GM12878 (cell line): ENCODE measurements around the gene TMEM127. TPM values are rescaled to one million over a fixed set of nuclear protein-coding genes. Genes with fewer than 3 reads are reported as not detected.
A peak's percentile ranks its signal among the peaks of the same experiment; 100 is the strongest.

ENCODE experiments used
- ATAC-seq: fragments of 200-7000 bp; cut with Tn5 transposase; 3 replicates; pipeline ENCODE4 v1.9.1; 2020; ENCODE audit warnings: mild to moderate bottlenecking, moderate library complexity
- BruUV-seq: library from RNA; stranded (reverse); fragments of 400-500 nt; replicated peaks from 2 replicates; lab custom pipeline; 2021; lab: Mats Ljungman, UMichigan
- CTCF ChIA-PET: fragments of 300-600 bp; sonication (Branson Sonifier 250); formaldehyde crosslinking; extraction: SDS; loops from one replicate; lab custom pipeline; 2021; ENCODE audit warnings: inconsistent platforms; lab: Yijun Ruan, JAX
- POLR2A ChIA-PET: fragments of 350-600 bp; formaldehyde crosslinking; extraction: SDS; loops from one replicate; lab custom pipeline; 2021; ENCODE audit warnings: inconsistent platforms; lab: Charles Lee
- RAD21 ChIA-PET: fragments of 300-600 bp; sonication (Branson Sonifier 250); formaldehyde crosslinking; loops from one replicate; lab custom pipeline; 2023; ENCODE audit warnings: antibody characterized with exemption; ENCODE audit not compliant: unreplicated experiment; lab: Charles Lee
- SMC1A ChIA-PET: fragments of 300-600 bp; sonication (Branson Sonifier 250); formaldehyde crosslinking; loops from one replicate; lab custom pipeline; 2023; ENCODE audit not compliant: unreplicated experiment, uncharacterized antibody; lab: Charles Lee
- DNase-seq: peaks from one replicate; pipeline ENCODE4 v3.0.0-alpha.2; 2011; ENCODE audit warnings: low read depth, low spot score
- FAIRE-seq: peaks from 3 replicates; lab custom pipeline; 2011; peaks lifted over from hg19 to GRCh38; lab: Jason Lieb, UNC
- H2AFZ ChIP-seq: 2 replicates; pipeline ENCODE4 v1.6.0; 2011; ENCODE audit warnings: low read depth, low read length, control low read depth; ENCODE audit not compliant: control insufficient read depth
- H3K27ac ChIP-seq: 2 replicates; pipeline ENCODE4 v1.5.1; 2011; ENCODE audit warnings: control low read depth; ENCODE audit not compliant: control insufficient read depth, insufficient read depth
- H3K27me3 ChIP-seq, 2 experiments: replicated peaks in 1 of 2; 2 replicates each; pipeline versions ENCODE4 v1.6.0 to v1.6.1; 2011; ENCODE audit warnings: low read length in 1 of 2; ENCODE audit not compliant: control insufficient read depth in 2 of 2, insufficient read depth in 2 of 2
- H3K36me3 ChIP-seq, 2 experiments: 2 replicates each; pipeline ENCODE4 v1.5.1; 2011; ENCODE audit warnings: low read length in 1 of 2; ENCODE audit not compliant: control insufficient read depth in 2 of 2, insufficient read depth in 2 of 2
- H3K4me1 ChIP-seq: 2 replicates; pipeline ENCODE4 v1.6.1; 2011; ENCODE audit warnings: mild to moderate bottlenecking, low read length, moderate library complexity, mixed read lengths; ENCODE audit not compliant: control insufficient read depth, insufficient read depth
- H3K4me2 ChIP-seq: 2 replicates; pipeline ENCODE4 v1.6.0; 2011; ENCODE audit warnings: control low read depth; ENCODE audit not compliant: control insufficient read depth, insufficient read depth
- H3K4me3 ChIP-seq: fragments of 200-600 bp; sonication (generic); 2 replicates; pipeline ENCODE4 v1.5.1; 2016
- H3K79me2 ChIP-seq: 2 replicates; pipeline ENCODE4 v1.6.0; 2011; ENCODE audit warnings: low read length; ENCODE audit not compliant: control insufficient read depth, insufficient read depth
- H3K9ac ChIP-seq: 2 replicates; pipeline ENCODE4 v1.8.0; 2011; ENCODE audit warnings: low read length, control low read depth, mixed read lengths; ENCODE audit not compliant: control insufficient read depth, insufficient read depth
- H3K9me3 ChIP-seq: replicated peaks from 3 replicates; pipeline ENCODE4 v1.5.1; 2011; ENCODE audit warnings: mild to moderate bottlenecking, low read length; ENCODE audit not compliant: control insufficient read depth, insufficient read depth
- H4K20me1 ChIP-seq: 2 replicates; pipeline ENCODE4 v1.6.0; 2011; ENCODE audit not compliant: control insufficient read depth, insufficient read depth
- BHLHE40 ChIP-seq, 2 experiments: fragments of 450-650 bp in 1 of 2; IDR thresholded peaks; 2 replicates each; pipeline ENCODE4 v1.6.1; 2011 to 2017; ENCODE audit warnings: low read depth in 2 of 2, borderline replicate concordance in 1 of 2, improper control_type of control experiment in 1 of 2, low read length in 1 of 2, mild to moderate bottlenecking in 1 of 2
- CBX3 ChIP-seq: fragments of 200-600 bp; sonication (generic); IDR thresholded peaks from 2 replicates; pipeline ENCODE4 v1.6.1; 2016; ENCODE audit warnings: low read depth, borderline replicate concordance
- CREM ChIP-seq: IDR thresholded peaks from 2 replicates; pipeline ENCODE4 v1.6.1; 2014; ENCODE audit warnings: antibody characterized with exemption, low read depth
- EP300 ChIP-seq, 2 experiments: fragments of 150-350 bp in 1 of 2; IDR thresholded peaks; 2 replicates each; pipeline ENCODE4 v1.6.1; 2011 to 2012; ENCODE audit warnings: low read depth in 2 of 2, low read length in 2 of 2, borderline replicate concordance in 1 of 2, improper control_type of control experiment in 1 of 2, inconsistent platforms in 1 of 2; ENCODE audit not compliant: control insufficient read depth in 1 of 2
- LARP7 ChIP-seq: fragments of 450-650 bp; IDR thresholded peaks from 2 replicates; pipeline ENCODE4 v1.6.1; 2017; ENCODE audit warnings: mild to moderate bottlenecking
- MEF2A ChIP-seq: IDR thresholded peaks from 2 replicates; pipeline ENCODE4 v1.6.1; 2011; ENCODE audit warnings: low read depth, mild to moderate bottlenecking, low read length, moderate library complexity; ENCODE audit not compliant: insufficient read depth
- NFXL1 ChIP-seq: fragments of 450-650 bp; IDR thresholded peaks from 2 replicates; pipeline ENCODE4 v1.6.1; 2017; ENCODE audit warnings: antibody characterized with exemption, mild to moderate bottlenecking, borderline replicate concordance
- SIN3A ChIP-seq: IDR thresholded peaks from 2 replicates; pipeline ENCODE4 v1.6.1; 2012; ENCODE audit warnings: low read depth, low read length, improper control_type of control experiment
- SMARCA5 ChIP-seq: fragments of 450-650 bp; IDR thresholded peaks from 2 replicates; pipeline ENCODE4 v1.6.1; 2017; ENCODE audit warnings: mild to moderate bottlenecking
- TAF1 ChIP-seq: IDR thresholded peaks from 2 replicates; pipeline ENCODE4 v1.6.1; 2011; ENCODE audit warnings: mild to moderate bottlenecking, low read depth, low read length, borderline replicate concordance
- ZNF207 ChIP-seq: fragments of 450-650 bp; IDR thresholded peaks from 2 replicates; pipeline ENCODE4 v1.6.1; 2014; ENCODE audit warnings: antibody characterized with exemption, mild to moderate bottlenecking, borderline replicate concordance
- ZNF24 ChIP-seq: fragments of 450-650 bp; IDR thresholded peaks from 2 replicates; pipeline ENCODE4 v1.6.1; 2017; ENCODE audit warnings: antibody characterized with exemption, mild to moderate bottlenecking
- ZSCAN29 ChIP-seq: fragments of 450-650 bp; IDR thresholded peaks from 2 replicates; pipeline ENCODE4 v1.6.1; 2017; ENCODE audit warnings: mild to moderate bottlenecking, moderate library complexity
- WGBS: methylation state at CpG from one replicate; pipeline ENCODE4 v1.1.6; 2016; ENCODE audit warnings: low lambda C conversion rate; ENCODE audit not compliant: insufficient replicate concordance, insufficient coverage; ENCODE audit errors: missing lambda C conversion rate; 5-methylcytosine and 5-hydroxymethylcytosine counted together
- in situ Hi-C: fragments of 300-500 bp; cut with MboI; formaldehyde crosslinking; loops from 9 replicates; pipeline ENCODE4 v1.14.3; 2018; ENCODE audit warnings: mixed read lengths
- intact Hi-C: fragments of 100-400 bp; cut with micrococcal nuclease; formaldehyde crosslinking; loops from one replicate; pipeline ENCODE4 v1.14.2; 2022; ENCODE audit not compliant: unreplicated experiment
- polyA plus RNA-seq, 11 experiments: library from polyadenylated mRNA; depleted of rRNA in 4 of 11; unstranded in 6 of 11; stranded (reverse) in 5 of 11; fragments of >200 nt; fragmentation: Nextera tagmentation in 4 of 11; fragmentation: Illumina TruSeq in 1 of 11; extraction: Ambion mirVana in 4 of 11; extraction: Trizol in 1 of 11; gene quantifications; 1 replicate in 1 of 11; 2 replicates in 10 of 11; pipeline versions ENCODE4 v1.2.1 to v1.2.3, GENCODE V29; 2011 to 2016; ENCODE audit warnings: inconsistent platforms in 2 of 11, missing spikeins in 2 of 11, low read depth in 1 of 11
- total RNA-seq, 4 experiments: library from RNA; depleted of rRNA in 3 of 4; stranded (reverse); fragments of >200 nt in 3 of 4; fragmentation: Illumina TruSeq in 1 of 4; extraction: Trizol in 1 of 4; gene quantifications; 2 replicates each; pipeline versions ENCODE4 v1.2.1 to v1.2.3, GENCODE V29; 2013 to 2021
- TF ChIP-seq, protein P1 (sequence below): IDR thresholded peaks from 2 replicates; pipeline ENCODE4 v1.6.1; 2011; ENCODE audit warnings: borderline replicate concordance, low read depth, mild to moderate bottlenecking, moderate library complexity, low read length; ENCODE audit not compliant: insufficient read depth, poor library complexity, severe bottlenecking

The TMEM127 gene
- total and polyA plus RNA-seq, 10 of the 15 experiments (the other 5 are each of a cell fraction or from before 2014, with no cell fraction given), result 2.6 to 27.2 (median 17.7) TPM

DNA sequence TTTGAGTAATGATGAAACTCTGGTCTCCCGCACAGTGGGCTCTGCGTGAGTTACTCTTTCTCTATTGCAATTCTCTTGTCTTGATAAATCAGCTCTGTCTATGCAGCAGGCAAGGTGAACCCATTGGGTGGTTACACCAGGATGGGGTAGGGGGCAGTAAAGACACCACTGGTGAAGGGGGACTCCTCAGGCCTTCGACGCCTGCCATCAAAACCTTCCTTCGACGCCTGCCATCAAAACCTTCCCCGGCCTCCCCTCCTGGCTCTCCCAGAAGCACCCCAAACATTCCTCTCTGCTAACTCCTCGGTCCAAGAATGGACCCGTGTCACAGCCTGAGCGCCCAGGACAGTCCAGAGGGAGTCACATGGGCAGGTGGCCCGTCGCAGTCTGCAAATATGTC is 52.4 kb downstream of the TMEM127 start:
- in situ Hi-C loops (no loop called here), intact Hi-C loops (no loop called here)
- no peaks in the 10 kb centered on the region for H4K20me1 ChIP-seq
- RAD21 ChIA-PET, result no interaction called here
- BruUV-seq, result no TSS peak
- SMC1A ChIA-PET, result interaction anchor here (0.7 to 2.2 kb wide), 3 partner anchors 16 to 30 kb away, joined by 3 to 7 read pairs (median 3); no protein-coding TSS in a partner anchor
- no peak for ATAC-seq
- no peak overlapping the region for H3K4me3 ChIP-seq
- no peaks in the 10 kb centered on the region for H3K9me3 ChIP-seq
- H3K4me1 ChIP-seq, result peaks cover 22% of the 10 kb centered on the region
- H3K27me3 ChIP-seq, result no peaks in the 10 kb centered on the region
- TF ChIP-seq NFXL1, result no peak
- no peak for TF ChIP-seq SMARCA5
- TF ChIP-seq LARP7, result no peak
- no peak for TF ChIP-seq MEF2A
- no peak for TF ChIP-seq SIN3A
- TF ChIP-seq ZNF207, result no peak
- FAIRE-seq, result no peak
- POLR2A ChIA-PET, result interaction anchor here (0.7 to 1.0 kb wide), 3 partner anchors 12 to 283 kb away, joined by 3 to 5 read pairs (median 4); no protein-coding TSS in a partner anchor
- H3K4me2 ChIP-seq, result no peak overlapping the region
- no peak for DNase-seq
- H3K36me3 ChIP-seq, result no peaks in the 10 kb centered on the region
- no peak overlapping the region for H3K27ac ChIP-seq
- peaks cover 18% of the 10 kb centered on the region for H3K79me2 ChIP-seq
- CTCF ChIA-PET, result interaction anchor here (0.6 to 1.4 kb wide), 4 partner anchors 21 to 65 kb away, joined by 3 to 4 read pairs (median 3); no protein-coding TSS in a partner anchor
- no peak overlapping the region for H2AFZ ChIP-seq
- no peak overlapping the region for H3K9ac ChIP-seq
- WGBS, result 98% methylated on average over 12 of the region's 12 CpGs

- 0 out of 2 replicates have a peak, but pooled peaks cover 3% of the 10 kb centered on the region for H4K20me1 ChIP-seq
- TSS peak; percentile 10 for BruUV-seq
- CTCF ChIA-PET, result no interaction called here
- no peak overlapping the region for H3K9ac ChIP-seq
- H3K27ac ChIP-seq, result no peak overlapping the region
- H3K4me2 ChIP-seq, result no peak overlapping the region
- no peaks in the 10 kb centered on the region for H3K27me3 ChIP-seq
- peaks cover 28% of the 10 kb centered on the region for H3K79me2 ChIP-seq
- no peaks in the 10 kb centered on the region for H3K36me3 ChIP-seq
- WGBS, result 93% methylated on average over 4 of the region's 4 CpGs
- POLR2A ChIA-PET, result interaction anchor here (0.5 to 0.6 kb wide), 2 partner anchors 55 to 100 kb away, joined by 4 read pairs; no protein-coding TSS in a partner anchor
- no peak overlapping the region for H2AFZ ChIP-seq
- intact Hi-C loops, result no loop called here
- no peaks in the 10 kb centered on the region for H3K9me3 ChIP-seq
- no peak for DNase-seq
- no peak overlapping the region for H3K4me3 ChIP-seq
- TF ChIP-seq CBX3 (no peak), ZNF24 (no peak), EP300 (IDR thresholded peaks at IDR 0.05; ENCODE audit: borderline replicate concordance in 1 of 2, control insufficient read depth in 1 of 2, low read depth in 2 of 2, low read length in 2 of 2) (no peak), ZSCAN29 (no peak), TAF1 (no peak), CREM (no peak), BHLHE40 (IDR thresholded peaks at IDR 0.05; ENCODE audit: borderline replicate concordance in 1 of 2, low read depth in 2 of 2, low read length in 1 of 2) (no peak), SMARCA5 (no peak)
- TF ChIP-seq, protein P1, sequence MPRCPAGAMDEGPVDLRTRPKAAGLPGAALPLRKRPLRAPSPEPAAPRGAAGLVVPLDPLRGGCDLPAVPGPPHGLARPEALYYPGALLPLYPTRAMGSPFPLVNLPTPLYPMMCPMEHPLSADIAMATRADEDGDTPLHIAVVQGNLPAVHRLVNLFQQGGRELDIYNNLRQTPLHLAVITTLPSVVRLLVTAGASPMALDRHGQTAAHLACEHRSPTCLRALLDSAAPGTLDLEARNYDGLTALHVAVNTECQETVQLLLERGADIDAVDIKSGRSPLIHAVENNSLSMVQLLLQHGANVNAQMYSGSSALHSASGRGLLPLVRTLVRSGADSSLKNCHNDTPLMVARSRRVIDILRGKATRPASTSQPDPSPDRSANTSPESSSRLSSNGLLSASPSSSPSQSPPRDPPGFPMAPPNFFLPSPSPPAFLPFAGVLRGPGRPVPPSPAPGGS, result no peak
- no peak for ATAC-seq
- FAIRE-seq, result no peak
- SMC1A ChIA-PET, result interaction anchor here (2.2 kb wide), 1 partner anchor 22 kb away, joined by 7 read pairs; no protein-coding TSS in a partner anchor
- H3K4me1 ChIP-seq, result peaks cover 22% of the 10 kb centered on the region
- RAD21 ChIA-PET, result no interaction called here
- in situ Hi-C loops, result no loop called here
These were observed 53.5 kb downstream of the TMEM127 start for GRCh38 chr2:96212339-96212738.
